Coronary artery (tissue), 2 donors: ENCODE measurements around the gene CFAP77.

Experiments used
- DNase-seq: peaks from one replicate; pipeline ENCODE4 v3.0.0-alpha.2; 2017; ENCODE audit warnings: low spot score
- H3K27ac ChIP-seq, 2 donors: fragments of 200-600 bp; sonication (generic); one replicate each; pipeline ENCODE4 v1.5.1; 2016 to 2019
- H3K4me3 ChIP-seq: fragments of 200-600 bp; sonication (generic); 2 replicates; pipeline ENCODE4 v1.5.1; 2016; ENCODE audit warnings: mild to moderate bottlenecking, moderate library complexity
- TF ChIP-seq, protein P1 (sequence below): fragments of 200-600 bp; sonication (generic); IDR thresholded peaks from one replicate; pipeline ENCODE4 v1.5.1; 2019; ENCODE audit warnings: antibody characterized with exemption

The CFAP77 gene

DNA sequence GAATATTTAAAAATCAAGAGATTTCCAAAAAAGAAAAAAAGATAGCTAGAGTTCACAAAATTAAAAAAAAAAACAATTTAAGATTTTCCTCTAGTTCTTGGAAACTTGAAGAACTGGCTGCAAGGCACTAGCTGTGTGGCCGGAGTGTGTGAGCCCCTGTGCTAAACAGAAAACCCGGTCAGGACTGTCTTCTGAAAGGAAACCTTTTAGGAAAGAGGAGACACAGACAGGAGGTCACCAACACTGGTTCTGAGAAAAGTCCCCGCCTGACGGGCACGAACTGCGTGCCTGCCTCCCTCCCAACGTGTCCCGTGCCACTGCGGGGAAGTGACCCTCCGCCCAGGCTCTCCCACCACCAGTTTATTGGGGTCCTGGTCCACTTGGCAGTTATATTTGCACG lies 18.6 kb upstream of the CFAP77 start:
- Histone ChIP-seq H3K27ac (no peak overlapping the region), H3K4me3 (no peak overlapping the region)
- DNase-seq, result no peak
- TF ChIP-seq, protein P1, sequence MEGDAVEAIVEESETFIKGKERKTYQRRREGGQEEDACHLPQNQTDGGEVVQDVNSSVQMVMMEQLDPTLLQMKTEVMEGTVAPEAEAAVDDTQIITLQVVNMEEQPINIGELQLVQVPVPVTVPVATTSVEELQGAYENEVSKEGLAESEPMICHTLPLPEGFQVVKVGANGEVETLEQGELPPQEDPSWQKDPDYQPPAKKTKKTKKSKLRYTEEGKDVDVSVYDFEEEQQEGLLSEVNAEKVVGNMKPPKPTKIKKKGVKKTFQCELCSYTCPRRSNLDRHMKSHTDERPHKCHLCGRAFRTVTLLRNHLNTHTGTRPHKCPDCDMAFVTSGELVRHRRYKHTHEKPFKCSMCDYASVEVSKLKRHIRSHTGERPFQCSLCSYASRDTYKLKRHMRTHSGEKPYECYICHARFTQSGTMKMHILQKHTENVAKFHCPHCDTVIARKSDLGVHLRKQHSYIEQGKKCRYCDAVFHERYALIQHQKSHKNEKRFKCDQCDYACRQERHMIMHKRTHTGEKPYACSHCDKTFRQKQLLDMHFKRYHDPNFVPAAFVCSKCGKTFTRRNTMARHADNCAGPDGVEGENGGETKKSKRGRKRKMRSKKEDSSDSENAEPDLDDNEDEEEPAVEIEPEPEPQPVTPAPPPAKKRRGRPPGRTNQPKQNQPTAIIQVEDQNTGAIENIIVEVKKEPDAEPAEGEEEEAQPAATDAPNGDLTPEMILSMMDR, result no peak

DNA sequence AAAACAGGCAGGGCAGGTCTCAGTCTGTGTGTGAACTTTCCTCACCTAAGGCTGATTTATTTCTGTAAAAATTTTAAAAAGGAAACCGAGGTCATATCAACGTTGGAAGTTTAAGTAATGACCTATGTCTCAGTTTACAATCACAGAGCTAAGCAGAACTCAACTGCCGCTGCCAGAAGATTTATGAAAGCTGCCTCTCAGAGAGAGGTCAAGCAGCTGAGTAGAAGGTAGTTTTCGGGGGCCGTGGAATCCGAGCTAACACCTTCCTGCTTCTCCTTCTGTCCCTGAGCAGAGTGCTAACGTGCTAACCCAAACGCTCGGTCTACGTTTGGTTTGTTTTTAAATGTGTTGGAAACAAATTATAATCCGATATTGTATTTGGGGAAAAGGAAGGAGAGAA lies 14.5 kb upstream of the CFAP77 start:
- no peak overlapping the region for H3K27ac ChIP-seq
- no peak for DNase-seq
- H3K4me3 ChIP-seq, result no peak overlapping the region
- TF ChIP-seq, protein P1, result no peak

DNA sequence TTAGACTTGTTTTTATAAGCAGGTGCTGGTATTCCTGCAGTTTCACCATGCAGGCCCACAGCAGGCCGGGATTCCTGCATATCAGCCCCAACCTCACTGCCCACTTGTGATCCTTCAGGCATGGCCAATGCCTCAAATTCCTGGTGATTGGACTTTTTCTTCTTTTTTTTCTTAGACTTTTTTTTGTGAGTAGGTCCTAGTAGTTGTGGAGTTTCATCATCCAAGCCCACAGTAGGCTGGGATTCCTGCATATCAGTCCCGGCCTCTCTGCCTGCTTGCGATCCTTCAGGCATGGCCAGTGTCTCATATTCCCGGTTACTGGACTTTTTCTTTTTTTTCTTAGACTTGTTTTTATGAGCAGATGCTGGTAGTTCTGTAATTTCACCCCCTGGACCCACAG lies 8.2 kb upstream of the CFAP77 start:
- Histone ChIP-seq H3K4me3 (no peak overlapping the region), H3K27ac (no peak overlapping the region)
- TF ChIP-seq, protein P1, result no peak
- DNase-seq, result no peak

DNA sequence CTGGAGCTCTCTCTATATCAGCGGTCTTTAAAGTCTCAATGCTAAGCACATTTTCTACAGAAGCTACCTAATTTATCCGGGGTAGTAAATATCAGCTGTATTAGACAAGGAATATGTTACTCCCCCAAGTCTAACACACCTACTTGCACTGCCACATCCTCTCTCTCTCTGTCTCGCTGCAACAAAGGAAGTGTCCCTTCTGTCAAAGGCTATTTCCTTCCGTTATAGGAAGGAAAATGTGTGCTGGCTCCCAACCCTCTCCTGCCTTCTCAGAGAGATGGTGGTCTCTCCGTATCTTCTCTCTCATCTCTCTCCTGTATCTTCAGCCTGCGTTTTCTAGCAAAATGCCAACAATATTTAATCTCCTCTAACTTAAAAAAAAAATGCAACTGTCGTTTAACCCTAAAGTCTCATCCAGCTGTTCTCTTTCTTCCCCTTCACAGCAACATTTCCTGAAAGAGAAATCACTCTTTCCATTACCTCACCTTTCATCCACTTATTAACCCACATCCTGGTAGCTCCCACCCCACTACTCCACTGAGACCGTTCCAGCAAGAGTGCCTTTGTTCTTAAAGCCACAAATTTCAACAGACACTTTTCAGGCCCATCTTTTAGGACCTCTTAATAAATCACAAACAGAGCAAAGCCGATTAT lies 5.7 kb upstream of the CFAP77 start:
- Histone ChIP-seq H3K27ac (no peak overlapping the region), H3K4me3 (no peak overlapping the region)
- DNase-seq, result no peak
- TF ChIP-seq, protein P1, result no peak

DNA sequence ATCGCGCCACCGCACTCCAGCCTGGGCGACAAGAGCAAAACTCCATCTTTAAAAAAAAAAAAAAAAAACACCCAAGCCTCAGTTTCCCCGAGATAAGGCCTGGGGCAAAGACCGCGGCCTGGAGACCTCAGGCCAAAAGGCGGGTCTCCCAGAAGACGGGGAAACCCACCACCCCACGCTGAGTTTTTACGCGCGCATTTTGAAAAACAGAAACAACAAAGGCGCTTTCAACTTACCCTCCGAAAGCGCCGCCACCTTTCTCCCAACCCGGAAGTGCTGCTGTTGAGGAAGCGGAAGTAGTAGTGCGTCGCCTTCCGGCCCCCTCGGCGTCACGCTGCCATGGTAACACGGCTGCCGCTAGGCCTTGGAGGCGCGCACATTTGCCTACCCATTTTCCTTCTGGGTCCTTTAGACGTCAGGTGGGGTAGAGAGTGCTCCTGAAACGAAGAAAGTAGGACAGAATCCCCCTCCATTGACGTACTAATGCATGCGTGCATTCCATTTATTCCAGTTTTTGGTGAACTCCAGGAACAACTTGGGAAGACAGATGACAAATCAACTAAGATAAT lies 3.4 kb upstream of the CFAP77 start, which contains the start of gene TTF1:
Gene TTF1 (minus strand): TSS at position 287 of the 569 bp plus-strand sequence. CDS start 4,019 bp downstream, outside the sequence.
- H3K4me3 ChIP-seq, result peak within 1 kb of the TSS; percentile 80
- TF ChIP-seq, protein P1, result no peak
- peak; percentile 88 for DNase-seq
- H3K27ac ChIP-seq, result peak within 1 kb of the TSS in 1 of 2 donors; percentile 35

DNA sequence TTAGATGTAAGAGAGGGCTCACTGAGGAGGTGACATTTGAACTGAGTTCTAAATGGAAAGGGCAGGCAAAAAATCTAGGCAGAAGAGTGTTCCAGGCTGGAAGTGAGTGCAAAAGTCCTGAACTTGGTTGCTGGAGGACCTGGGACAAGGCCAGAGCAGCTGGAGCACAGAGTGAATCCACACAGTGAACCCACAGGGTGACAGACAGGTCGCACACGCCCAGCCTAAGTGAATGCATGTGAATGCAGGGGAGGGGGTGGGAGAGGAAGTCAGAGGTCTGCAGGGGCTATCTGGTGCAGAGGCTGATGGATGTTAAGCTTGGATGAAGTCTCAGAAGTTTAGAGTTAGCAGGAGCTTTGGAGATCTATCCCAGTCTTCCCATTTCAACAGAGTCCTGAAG lies 2.8 kb upstream of the CFAP77 start:
- DNase-seq, result no peak
- no peak overlapping the region for H3K27ac ChIP-seq
- TF ChIP-seq, protein P1, result no peak
- H3K4me3 ChIP-seq, result peak overlapping the region; percentile 80

DNA sequence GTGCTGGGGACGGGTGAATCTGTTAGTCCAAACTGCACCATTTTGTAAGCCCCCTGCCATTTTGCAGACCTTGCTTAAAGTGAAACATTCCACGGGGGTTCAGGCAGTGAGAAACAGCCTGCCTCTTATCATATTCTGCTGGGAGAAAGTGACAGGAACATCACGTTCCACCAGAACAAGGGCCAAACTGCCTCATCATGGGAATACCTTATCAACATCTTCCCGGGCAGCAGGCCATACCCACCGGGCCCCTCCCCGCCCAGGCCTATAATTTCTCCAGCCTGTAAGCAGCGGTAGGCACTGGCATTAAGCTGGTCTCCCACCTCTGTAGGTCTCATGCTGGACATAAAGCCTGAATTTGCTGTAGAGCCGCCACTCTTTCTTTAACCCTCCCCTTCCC lies 1.5 kb upstream of the CFAP77 start:
- Histone ChIP-seq H3K27ac (no peak overlapping the region), H3K4me3 (no peak overlapping the region)
- TF ChIP-seq, protein P1, result no peak
- DNase-seq, result no peak
